ENCODE data around the gene CDKN2B-AS1.
A peak's percentile ranks its signal among the peaks of the same experiment; 100 is the strongest.

Gene CDKN2B-AS1

GRCh38 chr9:22008717-22009505 lies 14.3 kb downstream of the CDKN2B-AS1 start, which contains the start of gene CDKN2B:
CDKN2B (minus strand) TSS chr9:22009305; CDS start chr9:22008953, 352 bp downstream.
- peak; percentile 78 for DNase-seq

- no peak for DNase-seq
Observed at GRCh38 chr9:22009506-22009867, 14.9 kb downstream of the CDKN2B-AS1 start.

- no peak for DNase-seq
Observed at GRCh38 chr9:22010866-22011625, 16.5 kb downstream of the CDKN2B-AS1 start.

GRCh38 chr9:22022396-22022795 lies 27.8 kb downstream of the CDKN2B-AS1 start:
- no peak for DNase-seq

- DNase-seq, result no peak
Observed at GRCh38 chr9:22026696-22027095, 32.1 kb downstream of the CDKN2B-AS1 start.

GRCh38 chr9:22028394-22028793 lies 33.8 kb downstream of the CDKN2B-AS1 start:
- DNase-seq, result no peak

GRCh38 chr9:22029231-22029630 lies 34.6 kb downstream of the CDKN2B-AS1 start:
- DNase-seq, result no peak

- peak; percentile 52 for DNase-seq
Observed at GRCh38 chr9:22030101-22030598, 35.6 kb downstream of the CDKN2B-AS1 start.

GRCh38 chr9:22031655-22032411 lies 37.2 kb downstream of the CDKN2B-AS1 start:
- no peak for DNase-seq

GRCh38 chr9:22033012-22033630 lies 38.5 kb downstream of the CDKN2B-AS1 start:
- DNase-seq, result no peak

GRCh38 chr9:22035591-22036011 lies 41.0 kb downstream of the CDKN2B-AS1 start:
- DNase-seq, result no peak

GRCh38 chr9:22036866-22037626 lies 42.5 kb downstream of the CDKN2B-AS1 start:
- no peak for DNase-seq

GRCh38 chr9:22037954-22038690 lies 43.5 kb downstream of the CDKN2B-AS1 start:
- DNase-seq, result peak; percentile 7

GRCh38 chr9:22039258-22039657 lies 44.7 kb downstream of the CDKN2B-AS1 start:
- DNase-seq, result no peak

- peak; percentile 18 for DNase-seq
Observed at GRCh38 chr9:22040760-22041159, 46.2 kb downstream of the CDKN2B-AS1 start.

GRCh38 chr9:22041344-22041743 lies 46.8 kb downstream of the CDKN2B-AS1 start:
- DNase-seq, result no peak

GRCh38 chr9:22041775-22042174 lies 47.2 kb downstream of the CDKN2B-AS1 start:
- DNase-seq, result peak; percentile 42

GRCh38 chr9:22043928-22044327 lies 49.3 kb downstream of the CDKN2B-AS1 start:
- DNase-seq, result no peak

- DNase-seq, result peak; percentile 68
Observed at GRCh38 chr9:22044583-22044982, 50.0 kb downstream of the CDKN2B-AS1 start.

- DNase-seq, result no peak
Observed at GRCh38 chr9:22045423-22045822, 50.8 kb downstream of the CDKN2B-AS1 start.

- DNase-seq, result no peak
Observed at GRCh38 chr9:22046243-22046885, 51.8 kb downstream of the CDKN2B-AS1 start.
